Measurements from ENCODE around the gene HJURP.

The HJURP gene

DNA sequence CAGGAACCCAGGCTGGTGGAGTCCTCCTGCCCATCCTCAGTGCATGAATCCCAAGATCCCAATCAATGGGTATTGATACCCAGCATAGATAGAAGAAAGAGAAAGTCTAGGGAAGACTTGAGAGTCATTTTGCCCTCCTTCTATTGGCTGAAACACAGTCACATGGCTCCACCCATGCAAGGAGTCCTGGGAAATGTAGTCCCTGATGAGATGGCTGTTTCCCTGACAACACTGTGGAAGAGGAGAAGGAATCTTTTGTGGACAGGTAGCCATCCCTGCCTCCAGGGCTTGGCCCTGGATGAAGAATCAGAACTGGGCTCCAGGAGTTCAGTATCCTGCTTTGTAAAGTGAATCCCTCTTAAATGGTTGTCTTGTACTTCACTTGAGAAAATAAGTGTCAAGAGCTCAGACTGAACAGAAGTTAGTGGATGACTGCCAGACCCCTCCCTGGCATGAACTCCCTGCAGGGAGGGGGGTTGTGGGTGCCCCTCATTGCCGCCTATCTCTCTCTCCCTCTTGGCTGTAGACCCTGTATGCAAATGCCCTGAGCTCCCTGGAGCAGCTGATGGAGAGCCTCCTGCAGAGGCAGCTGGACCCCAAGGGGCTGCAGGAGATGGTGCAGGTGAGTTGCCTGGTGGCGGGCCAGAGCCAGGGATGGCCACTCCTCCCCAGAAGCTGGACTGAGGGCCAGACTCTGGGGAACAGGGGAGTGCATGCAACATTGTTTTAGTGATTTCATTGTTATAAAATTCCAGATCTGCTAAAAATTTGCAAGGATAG lies 40.1 kb downstream of the HJURP start:
- Histone ChIP-seq H3K27me3 (ENCODE audit: insufficient read depth, low read length, poor library complexity) (peaks cover 20% of the 10 kb centered on the region), H3K79me2 (ENCODE audit: insufficient read depth, low read length) (no peaks in the 10 kb centered on the region), H3K4me3 (ENCODE audit: low read depth in 1 of 2, low read length in 2 of 2) (no peak overlapping the region), H3K36me3 (ENCODE audit: insufficient read depth, low read length) (no peaks in the 10 kb centered on the region), H3K9me3 (ENCODE audit: insufficient read depth, low read length, severe bottlenecking) (no peaks in the 10 kb centered on the region), H3K4me1 (ENCODE audit: insufficient read depth, low read length) (no peaks in the 10 kb centered on the region), H4K20me1 (ENCODE audit: insufficient read depth, low read length) (no peaks in the 10 kb centered on the region), H3K27ac (ENCODE audit: low read length) (no peak overlapping the region), H3K9ac (ENCODE audit: low read depth, low read length) (no peak overlapping the region), H3K4me2 (ENCODE audit: insufficient read depth, low read length) (no peak overlapping the region), H2AFZ (ENCODE audit: low read depth, low read length) (no peak overlapping the region)
- ATAC-seq (ENCODE audit: insufficient read depth, low read depth) = no peak
- DNase-seq = no peak
- no peak for TF ChIP-seq CTCF (IDR thresholded peaks at IDR 0.05; ENCODE audit: borderline replicate concordance, extremely low read depth, low read length, poor library complexity, severe bottlenecking)
- no peak for TF ChIP-seq EZH2 (IDR thresholded peaks at IDR 0.05; ENCODE audit: borderline replicate concordance, low read depth, low read length, severe bottlenecking)

DNA sequence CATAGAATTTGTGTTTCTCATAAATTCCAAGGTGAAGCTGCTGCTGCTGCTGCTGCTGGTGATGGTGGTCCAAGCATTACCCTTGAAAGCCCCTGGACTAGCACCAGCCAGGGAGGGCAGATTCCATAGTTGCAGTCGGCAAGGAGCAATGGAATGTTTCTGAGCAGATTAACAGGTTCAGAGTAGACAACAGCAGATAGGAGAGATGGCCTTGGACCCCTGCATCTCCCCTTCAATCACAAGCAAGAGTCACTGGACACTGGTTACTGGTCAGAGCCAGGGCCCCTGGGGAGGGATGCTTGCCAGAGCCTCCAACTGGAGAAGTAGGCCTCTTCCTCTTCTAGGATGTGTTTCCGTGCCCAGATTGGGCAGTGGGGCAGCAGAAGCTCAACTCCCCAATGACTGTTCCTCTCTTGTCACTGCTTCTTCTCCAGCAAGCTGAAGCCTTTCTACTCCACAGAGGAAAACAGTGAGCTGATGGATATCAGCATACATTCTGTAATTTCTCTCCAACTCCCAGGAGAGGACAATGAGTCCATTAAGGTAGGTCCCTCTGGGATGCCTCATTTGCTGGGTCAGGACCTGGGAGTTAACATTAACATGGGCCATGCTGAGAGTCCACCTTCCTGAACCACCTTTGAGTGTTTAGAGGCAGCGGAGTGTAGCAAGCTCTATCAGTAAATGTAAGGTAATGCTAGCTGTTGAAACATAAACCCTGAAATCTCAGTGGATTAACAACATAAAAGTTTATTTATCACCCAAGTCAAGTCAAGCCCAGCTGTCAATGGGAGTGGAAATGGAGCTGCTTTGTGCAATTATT lies 40.9 kb downstream of the HJURP start:
- ATAC-seq (ENCODE audit: insufficient read depth, low read depth) (no peak), DNase-seq (no peak)
- no peak for TF ChIP-seq CTCF (IDR thresholded peaks at IDR 0.05; ENCODE audit: borderline replicate concordance, extremely low read depth, low read length, poor library complexity, severe bottlenecking)
- TF ChIP-seq EZH2 (IDR thresholded peaks at IDR 0.05; ENCODE audit: borderline replicate concordance, low read depth, low read length, severe bottlenecking) = no peak
- Histone ChIP-seq H3K9me3 (ENCODE audit: insufficient read depth, low read length, severe bottlenecking) (no peaks in the 10 kb centered on the region), H3K36me3 (ENCODE audit: insufficient read depth, low read length) (no peaks in the 10 kb centered on the region), H3K79me2 (ENCODE audit: insufficient read depth, low read length) (no peaks in the 10 kb centered on the region), H3K27ac (ENCODE audit: low read length) (no peak overlapping the region), H3K4me3 (ENCODE audit: low read depth in 1 of 2, low read length in 2 of 2) (no peak overlapping the region), H4K20me1 (ENCODE audit: insufficient read depth, low read length) (no peaks in the 10 kb centered on the region), H3K4me2 (ENCODE audit: insufficient read depth, low read length) (no peak overlapping the region), H3K27me3 (ENCODE audit: insufficient read depth, low read length, poor library complexity) (peaks cover 28% of the 10 kb centered on the region), H2AFZ (ENCODE audit: low read depth, low read length) (no peak overlapping the region), H3K4me1 (ENCODE audit: insufficient read depth, low read length) (no peaks in the 10 kb centered on the region), H3K9ac (ENCODE audit: low read depth, low read length) (no peak overlapping the region)

DNA sequence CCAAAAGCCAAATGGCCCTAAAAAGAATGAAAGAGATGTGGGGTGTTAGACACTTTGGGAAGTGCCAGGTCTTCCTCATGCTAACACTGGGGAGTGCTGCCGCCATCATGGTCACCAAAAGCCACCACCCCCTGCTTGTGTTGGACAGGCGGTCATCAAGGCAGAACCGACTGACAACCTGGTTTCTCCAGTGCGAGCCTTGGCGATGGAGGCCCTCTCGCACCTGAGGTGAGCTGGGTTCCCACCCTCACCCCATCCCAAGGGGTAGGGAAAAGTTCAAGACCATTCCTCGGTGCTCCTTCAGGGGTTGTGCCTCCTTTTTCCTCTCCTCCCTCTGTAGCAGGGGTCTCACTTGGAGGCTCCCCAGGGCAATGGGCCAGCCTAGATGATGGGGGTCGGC lies 42.6 kb downstream of the HJURP start:
- Histone ChIP-seq H3K9ac (ENCODE audit: low read depth, low read length) (no peak overlapping the region), H2AFZ (ENCODE audit: low read depth, low read length) (no peak overlapping the region), H3K79me2 (ENCODE audit: insufficient read depth, low read length) (no peaks in the 10 kb centered on the region), H3K27me3 (ENCODE audit: insufficient read depth, low read length, poor library complexity) (peaks cover 42% of the 10 kb centered on the region), H3K4me3 (ENCODE audit: low read depth in 1 of 2, low read length in 2 of 2) (no peak overlapping the region), H3K9me3 (ENCODE audit: insufficient read depth, low read length, severe bottlenecking) (no peaks in the 10 kb centered on the region), H3K27ac (ENCODE audit: low read length) (no peak overlapping the region), H3K36me3 (ENCODE audit: insufficient read depth, low read length) (no peaks in the 10 kb centered on the region), H3K4me1 (ENCODE audit: insufficient read depth, low read length) (no peaks in the 10 kb centered on the region), H4K20me1 (ENCODE audit: insufficient read depth, low read length) (peaks cover 3% of the 10 kb centered on the region; the same call in 1 of the 2 replicates), H3K4me2 (ENCODE audit: insufficient read depth, low read length) (no peak overlapping the region)
- ATAC-seq (ENCODE audit: insufficient read depth, low read depth) (no peak), DNase-seq (no peak)
- TF ChIP-seq CTCF (IDR thresholded peaks at IDR 0.05; ENCODE audit: borderline replicate concordance, extremely low read depth, low read length, poor library complexity, severe bottlenecking) (no peak), EZH2 (IDR thresholded peaks at IDR 0.05; ENCODE audit: borderline replicate concordance, low read depth, low read length, severe bottlenecking) (no peak)
